GM19043 (cell line): ENCODE measurements around the gene SRRM2.

Experiments
- ATAC-seq: cut with Tn5 transposase; IDR thresholded peaks from one replicate; pipeline ENCODE4 v1.9.1; 2021; ENCODE audit warnings: low read depth; ENCODE audit not compliant: unreplicated experiment

SRRM2 gene

GRCh38 chr16:2757344-2757743, 4.9 kb downstream of the SRRM2 start:
- ATAC-seq = no peak

- ATAC-seq = no peak
These were observed 9.0 kb downstream of the SRRM2 start for GRCh38 chr16:2761472-2761871.

GRCh38 chr16:2761886-2762583, 9.6 kb downstream of the SRRM2 start:
- no peak for ATAC-seq

- ATAC-seq = no peak
These were observed 10.3 kb downstream of the SRRM2 start for GRCh38 chr16:2762711-2763110.

- no peak for ATAC-seq
These were observed 10.7 kb downstream of the SRRM2 start for GRCh38 chr16:2763173-2763572.

- ATAC-seq = no peak
These were observed 12.3 kb downstream of the SRRM2 start for GRCh38 chr16:2764718-2765117.

GRCh38 chr16:2765462-2766404, 13.3 kb downstream of the SRRM2 start:
- ATAC-seq = no peak

GRCh38 chr16:2766430-2767139, 14.1 kb downstream of the SRRM2 start:
- no peak for ATAC-seq

GRCh38 chr16:2767140-2767731, 14.8 kb downstream of the SRRM2 start:
- no peak for ATAC-seq

- ATAC-seq = no peak
These were observed 15.5 kb downstream of the SRRM2 start for GRCh38 chr16:2767891-2768290.

- no peak for ATAC-seq
These were observed 16.1 kb downstream of the SRRM2 start for GRCh38 chr16:2768403-2769089.

GRCh38 chr16:2769100-2769529, 16.7 kb downstream of the SRRM2 start:
- ATAC-seq = no peak

GRCh38 chr16:2769675-2770056, 17.2 kb downstream of the SRRM2 start:
- ATAC-seq = no peak

- no peak for ATAC-seq
These were observed 17.9 kb downstream of the SRRM2 start for GRCh38 chr16:2770057-2770951.

- no peak for ATAC-seq
These were observed 19.3 kb downstream of the SRRM2 start for GRCh38 chr16:2771496-2772402.

GRCh38 chr16:2773188-2773968, 20.9 kb downstream of the SRRM2 start:
- no peak for ATAC-seq

GRCh38 chr16:2774161-2774891, 21.9 kb downstream of the SRRM2 start:
- ATAC-seq = no peak
